Measurements from ENCODE around the gene GHDC.
"Not testable (repeated sequence)": the region's sequence is repeated elsewhere in the genome, so short reads cannot be mapped to it uniquely, and the experiment has no call there.

The GHDC gene, protein sequence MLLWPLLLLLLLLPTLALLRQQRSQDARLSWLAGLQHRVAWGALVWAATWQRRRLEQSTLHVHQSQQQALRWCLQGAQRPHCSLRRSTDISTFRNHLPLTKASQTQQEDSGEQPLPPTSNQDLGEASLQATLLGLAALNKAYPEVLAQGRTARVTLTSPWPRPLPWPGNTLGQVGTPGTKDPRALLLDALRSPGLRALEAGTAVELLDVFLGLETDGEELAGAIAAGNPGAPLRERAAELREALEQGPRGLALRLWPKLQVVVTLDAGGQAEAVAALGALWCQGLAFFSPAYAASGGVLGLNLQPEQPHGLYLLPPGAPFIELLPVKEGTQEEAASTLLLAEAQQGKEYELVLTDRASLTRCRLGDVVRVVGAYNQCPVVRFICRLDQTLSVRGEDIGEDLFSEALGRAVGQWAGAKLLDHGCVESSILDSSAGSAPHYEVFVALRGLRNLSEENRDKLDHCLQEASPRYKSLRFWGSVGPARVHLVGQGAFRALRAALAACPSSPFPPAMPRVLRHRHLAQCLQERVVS

DNA sequence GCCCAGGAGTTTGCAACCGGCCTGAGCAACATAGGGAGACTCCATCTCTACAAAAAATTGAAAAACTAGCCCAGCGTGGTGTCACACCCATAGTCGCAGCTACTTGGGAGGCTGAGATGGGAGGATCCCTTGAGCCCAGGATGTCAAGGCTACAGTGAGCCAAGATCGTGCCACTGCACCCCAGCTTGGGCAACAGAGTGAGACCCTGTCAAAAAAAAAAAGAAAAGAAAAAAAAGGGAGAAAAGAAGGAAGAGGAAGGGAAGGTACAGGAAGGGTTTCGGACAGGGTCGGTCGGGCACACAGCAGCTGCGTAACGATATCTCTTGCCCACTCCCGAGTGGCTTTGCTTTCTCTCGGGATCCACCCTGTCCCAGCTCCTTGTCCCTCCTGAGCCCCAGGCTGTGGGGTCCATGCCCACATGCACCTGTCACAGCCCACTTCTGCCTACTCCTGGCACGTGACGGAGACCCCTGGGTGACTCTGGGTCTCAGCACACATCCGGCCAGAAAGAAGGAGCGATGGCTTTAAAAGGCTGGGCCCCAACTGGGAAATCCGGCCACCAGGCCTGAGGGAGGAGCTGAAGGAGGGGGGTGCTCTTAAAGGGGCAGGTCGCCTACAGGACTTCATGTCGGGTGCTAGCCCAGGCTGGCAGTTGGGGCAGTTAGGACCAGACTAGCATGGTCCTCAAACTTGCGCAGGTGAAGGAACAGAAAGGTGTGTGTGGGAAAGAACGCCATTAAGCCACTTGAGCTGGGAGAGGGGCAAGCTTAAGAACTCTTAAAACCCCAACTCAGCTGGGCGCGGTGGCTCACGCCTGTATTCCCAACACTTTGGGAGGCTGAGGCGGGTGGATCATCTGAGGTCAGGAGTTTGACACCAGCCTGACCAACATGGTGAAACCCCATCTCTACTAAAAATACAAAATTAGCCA lies at the start of gene GHDC:
GHDC (minus strand) TSS at position 526 of the 931 bp plus-strand sequence. CDS start 913 bp downstream, outside the sequence.
- peak; percentile 68 to 78 for DNase-seq

DNA sequence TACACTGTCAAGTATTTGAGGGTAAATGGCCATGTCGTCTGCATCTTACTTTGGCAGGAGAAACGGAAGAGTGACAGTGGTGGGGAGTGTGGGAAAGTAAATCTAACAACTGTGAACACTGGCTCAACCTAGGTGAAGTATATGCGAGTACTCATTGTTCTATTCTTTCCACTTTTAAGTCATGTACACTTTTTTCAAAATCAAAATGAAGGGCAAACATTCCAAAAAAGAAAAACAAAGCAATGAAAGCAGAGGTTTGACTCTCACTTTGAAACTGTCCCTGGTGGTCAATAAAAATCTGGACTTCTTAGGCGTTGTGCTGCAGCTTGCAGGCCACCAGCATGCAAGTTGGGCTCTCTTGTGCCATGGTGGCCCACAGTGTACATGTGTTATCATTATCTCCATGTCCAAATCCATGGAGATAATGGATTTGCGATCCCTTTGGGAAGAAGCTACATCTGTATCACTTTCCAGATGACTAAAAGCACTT lies 49.2 kb upstream of the GHDC start:
- no peak for DNase-seq

DNA sequence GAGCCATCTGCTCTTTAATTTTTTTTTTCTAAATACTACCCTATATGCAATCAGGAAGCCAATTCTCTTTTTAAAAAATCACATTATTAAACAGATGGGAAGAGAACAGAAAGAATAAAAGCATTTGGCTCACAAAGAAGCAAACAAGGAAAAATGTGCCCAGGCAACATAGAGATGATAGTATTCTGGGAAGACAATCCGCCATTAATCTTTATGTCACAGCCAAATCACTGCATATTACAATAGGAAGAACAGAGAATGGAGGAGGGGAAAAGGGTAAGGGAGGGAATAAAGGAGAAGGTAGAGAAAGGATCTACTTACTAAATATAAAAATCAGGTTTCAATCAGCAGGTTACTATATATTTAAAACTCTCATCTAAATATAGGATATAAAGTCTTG lies 47.6 kb upstream of the GHDC start:
- DNase-seq = no peak

DNA sequence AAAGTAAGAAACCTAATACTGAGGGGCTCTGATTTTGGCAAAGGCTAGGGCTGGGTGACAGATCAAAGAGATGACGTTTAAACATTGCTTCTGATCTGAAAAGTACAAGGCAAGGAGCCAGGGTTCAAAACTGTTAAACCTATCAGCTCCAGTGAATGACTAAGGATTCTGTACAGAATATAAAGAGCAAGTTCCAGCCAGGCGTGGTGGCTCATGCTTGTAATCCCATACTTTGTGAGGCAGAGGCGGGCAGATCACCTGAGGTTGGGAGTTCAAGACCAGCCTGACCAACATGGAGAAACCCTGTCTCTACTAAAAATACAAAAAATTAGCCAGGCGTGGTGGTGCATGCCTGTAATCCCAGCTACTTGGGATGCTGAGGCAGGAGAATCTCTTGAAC lies 46.6 kb upstream of the GHDC start:
- not testable (repeated sequence) for DNase-seq

DNA sequence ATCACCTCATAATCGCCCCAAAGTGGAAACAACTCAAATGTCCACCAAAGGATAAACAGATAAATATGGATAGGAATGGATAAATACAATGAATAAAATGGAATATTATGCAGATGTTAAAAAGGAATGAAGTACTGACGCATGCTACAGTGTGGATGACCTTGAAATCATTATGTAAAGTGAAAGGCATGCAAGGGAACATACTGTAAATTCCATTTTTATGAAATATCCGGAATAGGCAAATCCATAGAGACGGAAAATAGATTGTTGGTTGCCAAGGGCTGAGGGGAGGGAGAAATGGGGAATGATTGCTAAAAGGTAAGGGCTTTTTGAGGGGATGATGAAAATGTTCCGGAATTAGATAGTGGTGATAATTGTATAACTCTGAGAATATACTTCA lies 45.9 kb upstream of the GHDC start:
- no peak for DNase-seq

DNA sequence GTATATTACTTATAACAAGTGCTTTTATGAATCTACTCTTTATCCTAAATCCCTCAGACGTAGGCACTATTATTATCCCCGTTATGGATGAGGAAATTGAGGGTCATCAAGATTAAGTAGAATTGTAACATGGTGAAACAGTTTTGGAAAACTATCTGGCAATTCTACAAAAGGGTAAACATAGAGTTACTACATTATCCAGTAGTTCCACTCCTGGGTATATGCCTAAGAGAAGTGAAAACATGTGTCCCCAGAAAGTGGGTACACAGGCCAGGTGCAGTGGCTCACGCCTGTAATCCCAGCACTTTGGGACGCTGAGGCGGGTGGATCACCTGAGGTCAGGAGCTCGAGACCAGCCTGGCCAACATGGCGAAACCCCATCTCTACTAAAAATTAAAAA lies 45.3 kb upstream of the GHDC start:
- not testable (repeated sequence) for DNase-seq

DNA sequence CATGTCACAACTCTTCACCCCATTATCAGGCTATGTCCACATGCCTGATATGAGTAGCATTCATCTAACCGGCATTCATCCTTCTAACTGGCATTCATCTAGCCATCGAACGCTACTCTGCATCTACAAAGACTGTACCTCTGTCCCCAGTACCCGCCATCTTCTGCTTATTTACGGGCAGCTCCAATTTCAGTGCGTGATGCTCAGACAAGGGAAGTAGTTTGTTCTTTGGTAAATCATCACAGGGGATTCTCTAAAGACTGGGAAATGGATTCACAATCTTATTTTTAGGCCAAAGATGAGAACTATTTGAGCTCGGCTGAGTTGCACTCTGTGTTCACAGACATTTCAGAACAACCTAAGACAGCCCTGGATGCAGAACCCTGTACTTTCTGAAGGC lies 42.5 kb upstream of the GHDC start:
- no peak for DNase-seq

DNA sequence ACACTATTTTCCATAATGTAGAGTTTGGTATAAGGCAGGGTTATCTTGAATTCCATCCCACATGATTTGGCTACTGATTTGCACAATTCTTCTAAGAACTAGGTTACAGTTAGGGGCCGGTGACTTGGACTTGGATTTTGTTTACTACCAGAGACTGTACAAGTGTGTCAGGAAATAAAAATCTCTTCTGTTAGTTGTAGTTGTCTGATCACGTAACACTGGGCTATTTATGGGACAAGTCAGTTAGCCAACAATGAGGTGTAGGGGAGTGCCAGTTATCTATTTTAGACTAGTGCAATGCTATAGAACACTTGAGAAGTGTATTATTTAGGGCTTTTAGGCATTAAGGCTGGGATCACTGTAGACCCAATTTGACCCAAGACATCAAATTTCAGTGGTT lies 39.7 kb upstream of the GHDC start:
- DNase-seq = no peak

DNA sequence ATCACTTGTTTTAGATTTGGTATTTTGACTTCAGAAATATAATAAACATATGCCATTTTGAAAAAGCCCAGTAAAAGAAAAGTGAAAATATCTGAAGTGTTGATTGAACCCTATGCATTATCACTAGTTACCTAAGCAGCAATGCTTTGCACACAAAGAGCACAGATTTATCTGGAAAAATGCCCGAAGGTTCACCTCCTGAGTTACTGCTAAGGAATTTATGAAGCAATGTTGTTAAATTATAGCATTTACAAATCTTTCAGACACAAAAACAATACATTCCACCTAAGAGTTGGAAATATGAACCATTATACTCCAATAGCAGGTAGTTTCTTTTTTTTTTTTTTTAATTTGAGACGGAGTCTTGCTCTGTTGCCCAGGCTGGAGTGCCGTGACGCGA lies 38.9 kb upstream of the GHDC start:
- no peak for DNase-seq

DNA sequence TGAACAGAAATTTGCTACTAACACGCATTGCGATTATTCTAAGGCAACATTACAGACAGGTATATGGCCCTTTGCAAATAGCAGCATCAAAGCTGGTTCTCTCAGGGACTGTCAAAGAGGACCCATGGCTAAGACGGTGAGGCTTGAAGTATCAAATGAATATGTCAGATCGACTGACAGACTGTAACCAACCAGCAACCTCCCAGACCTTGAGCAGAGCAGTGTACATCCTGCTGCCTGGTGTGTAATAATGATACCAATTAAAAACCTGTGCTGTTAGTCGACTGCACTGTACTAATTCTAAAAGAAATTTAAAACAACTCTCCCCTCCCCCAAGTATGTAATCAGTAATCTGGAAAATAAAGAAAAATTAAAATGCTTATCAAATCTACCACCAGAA lies 35.9 kb upstream of the GHDC start:
- DNase-seq = no peak

DNA sequence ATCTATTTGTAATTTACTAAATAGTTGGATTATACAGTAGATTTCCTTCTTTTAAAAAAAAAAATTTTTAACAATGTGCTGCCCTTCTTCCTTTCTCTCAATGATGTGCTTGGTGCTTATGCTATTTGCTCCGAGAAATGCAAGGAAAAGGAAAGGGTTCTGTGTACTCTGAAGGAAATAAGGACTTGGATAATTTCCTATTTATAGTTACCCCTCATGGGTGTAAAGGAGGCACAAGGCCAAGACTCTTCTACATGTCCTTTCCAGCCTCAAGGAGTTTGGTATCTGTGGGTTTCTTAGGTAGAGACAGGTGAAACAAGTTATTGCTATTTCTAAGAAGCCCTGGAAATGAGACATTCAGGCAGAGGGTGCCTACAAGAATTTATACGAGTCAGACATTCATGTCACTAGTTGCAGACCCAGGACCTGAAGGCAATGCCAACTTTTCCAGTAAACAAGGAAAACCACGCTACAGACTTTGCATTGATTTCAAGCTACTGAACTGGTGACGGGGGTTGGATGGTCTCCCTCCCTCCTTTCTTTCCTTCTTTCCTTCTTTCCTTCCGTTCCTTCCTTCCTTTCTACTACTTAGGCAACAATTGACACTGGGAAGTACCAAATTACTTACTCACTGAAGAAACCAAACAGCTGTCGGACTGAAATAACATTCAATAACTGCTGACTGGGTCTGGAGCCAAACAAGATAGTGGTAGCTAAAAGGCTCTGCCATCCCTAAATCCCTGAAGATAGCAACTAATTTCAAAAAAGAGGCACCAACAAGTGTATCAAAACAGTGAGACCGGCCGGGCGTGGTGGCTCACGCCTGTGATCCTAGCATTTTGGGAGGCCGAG lies 33.8 kb upstream of the GHDC start:
- no peak for DNase-seq

DNA sequence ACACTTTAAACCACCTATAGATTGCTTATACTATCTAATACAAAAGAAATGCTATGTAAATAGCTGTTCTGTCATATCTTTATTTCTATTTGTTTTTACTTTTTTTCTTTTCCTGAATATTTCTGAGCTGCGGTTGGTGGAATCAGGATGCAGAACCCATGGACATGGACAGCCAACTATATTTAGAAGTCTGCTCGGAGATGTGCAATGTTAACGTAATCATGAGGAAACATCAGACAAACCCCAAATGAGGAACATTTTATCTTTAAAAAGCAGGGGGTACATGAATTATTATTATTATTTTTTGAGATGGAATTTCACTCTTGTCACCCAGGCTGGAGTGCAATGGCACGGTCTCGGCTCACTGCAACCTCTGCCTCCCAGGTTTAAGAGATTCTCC lies 31.4 kb upstream of the GHDC start:
- no peak for DNase-seq

DNA sequence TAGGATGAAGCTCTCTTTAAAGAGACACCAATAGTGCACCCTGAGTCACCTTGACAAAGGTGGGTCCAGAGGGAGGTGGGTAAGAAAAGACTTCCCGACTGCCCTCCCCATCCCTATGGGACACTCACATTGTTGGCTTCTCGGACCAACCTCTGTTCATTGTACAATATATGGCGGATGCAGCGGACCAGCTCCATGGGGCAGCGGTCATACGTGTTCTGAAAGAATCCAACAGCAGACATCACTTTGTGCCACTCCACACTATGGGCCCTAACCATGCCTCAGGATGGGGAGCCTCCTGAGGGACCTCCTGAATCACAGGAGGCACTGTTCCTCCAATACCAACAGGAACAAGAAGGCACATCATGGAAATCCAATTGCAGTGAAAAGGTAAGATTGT lies 30.4 kb upstream of the GHDC start:
- DNase-seq = no peak

DNA sequence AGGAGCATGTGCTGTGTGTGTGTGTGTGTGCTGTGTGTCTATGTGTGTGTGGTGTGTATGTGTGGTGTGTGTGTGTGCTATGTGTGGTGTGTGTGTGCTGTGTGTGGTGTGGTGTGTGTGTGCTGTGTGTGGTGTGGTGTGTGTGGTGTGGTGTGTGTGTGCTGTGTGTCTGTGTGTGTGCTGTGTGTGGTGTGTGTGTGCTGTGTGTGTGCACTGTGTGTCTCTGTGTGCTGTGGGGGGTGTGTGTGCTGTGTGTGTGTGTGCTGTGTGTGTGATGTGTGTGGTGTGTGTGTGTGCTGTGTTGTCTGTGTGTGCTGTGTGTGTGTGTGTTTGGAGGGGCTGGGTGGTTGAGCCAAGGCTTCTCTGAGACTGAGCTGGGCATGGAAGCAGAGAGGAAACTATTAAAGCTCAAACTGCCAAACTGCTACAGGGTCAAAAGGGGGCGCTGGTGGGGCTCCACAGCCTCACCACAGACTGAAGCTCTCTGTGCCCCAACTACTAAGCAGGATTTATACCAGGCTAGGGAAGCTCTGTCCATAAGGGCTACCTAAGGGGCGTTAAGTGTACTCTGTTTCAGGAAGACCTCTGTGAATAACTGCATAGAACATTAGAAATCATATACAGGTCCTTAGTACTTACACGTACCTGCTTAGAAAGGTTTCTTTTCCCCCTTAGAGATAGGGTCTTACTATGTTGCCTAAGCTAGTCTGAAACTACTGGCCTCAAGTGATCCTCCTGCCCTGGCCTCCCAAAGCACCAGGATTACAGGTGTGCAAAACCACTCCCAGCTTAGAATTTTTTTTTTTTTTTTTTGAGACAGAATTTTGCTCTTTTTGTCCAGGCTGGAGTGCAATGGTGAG lies 27.8 kb upstream of the GHDC start:
- DNase-seq = peak; percentile 48 to 53

DNA sequence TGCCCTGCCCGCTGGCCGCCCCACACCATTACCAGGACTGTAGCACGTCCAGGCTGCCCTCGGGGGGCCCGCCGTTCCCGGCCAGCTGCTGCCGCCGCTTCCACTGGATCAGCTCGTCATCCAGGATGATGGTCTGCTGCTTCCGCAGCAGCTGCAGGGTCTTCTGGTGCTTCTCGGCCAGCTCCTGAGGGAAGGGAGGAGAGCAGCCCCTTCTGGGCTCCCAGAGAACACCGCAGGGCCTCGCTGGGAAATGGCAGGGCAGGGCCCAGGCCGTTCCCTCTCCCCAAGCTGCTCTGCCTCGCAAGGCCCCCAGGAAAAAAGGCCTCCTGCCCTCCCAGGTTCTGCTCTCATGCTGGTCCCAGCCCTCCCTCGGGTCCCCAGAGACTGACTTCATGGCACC lies 25.0 kb upstream of the GHDC start:
- not testable (repeated sequence) for DNase-seq

DNA sequence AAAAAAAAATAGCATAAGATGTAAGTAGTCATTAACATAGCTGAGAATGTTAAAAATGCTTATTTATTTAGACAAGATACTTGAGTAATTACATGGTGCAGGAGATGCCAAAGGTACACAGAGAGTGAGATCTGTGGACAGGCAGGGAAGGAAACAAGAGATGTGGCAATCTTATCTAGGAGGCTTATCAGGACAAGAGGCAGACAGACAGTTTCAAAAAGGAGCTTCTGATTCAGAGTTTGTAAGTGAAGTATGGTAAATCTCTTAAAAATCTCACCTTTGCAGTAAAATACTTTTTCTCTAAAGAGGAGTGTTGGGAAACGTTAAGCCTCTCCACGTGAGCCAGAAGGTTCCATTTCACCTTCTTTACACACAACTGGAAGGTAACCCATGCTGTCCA lies 19.9 kb upstream of the GHDC start:
- DNase-seq = no peak

DNA sequence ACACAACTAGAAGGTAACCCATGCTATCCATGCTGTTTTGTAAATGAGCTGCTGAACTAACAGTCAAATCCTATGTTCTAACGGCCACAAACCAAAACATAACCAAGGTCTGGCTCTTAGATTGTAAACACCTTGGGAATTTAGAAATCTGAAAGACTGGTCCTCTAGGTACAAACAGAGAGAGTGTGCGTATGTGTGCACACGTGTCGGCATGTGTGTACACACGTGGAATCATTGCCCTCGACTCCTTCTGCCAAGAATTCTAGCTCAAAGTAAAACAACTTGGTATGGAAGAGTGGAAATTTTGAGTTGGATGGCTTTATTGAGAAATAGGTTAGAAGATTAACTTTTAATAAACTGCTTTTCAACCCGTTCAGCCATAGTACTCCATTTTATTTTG lies 18.1 kb upstream of the GHDC start:
- no peak for DNase-seq

DNA sequence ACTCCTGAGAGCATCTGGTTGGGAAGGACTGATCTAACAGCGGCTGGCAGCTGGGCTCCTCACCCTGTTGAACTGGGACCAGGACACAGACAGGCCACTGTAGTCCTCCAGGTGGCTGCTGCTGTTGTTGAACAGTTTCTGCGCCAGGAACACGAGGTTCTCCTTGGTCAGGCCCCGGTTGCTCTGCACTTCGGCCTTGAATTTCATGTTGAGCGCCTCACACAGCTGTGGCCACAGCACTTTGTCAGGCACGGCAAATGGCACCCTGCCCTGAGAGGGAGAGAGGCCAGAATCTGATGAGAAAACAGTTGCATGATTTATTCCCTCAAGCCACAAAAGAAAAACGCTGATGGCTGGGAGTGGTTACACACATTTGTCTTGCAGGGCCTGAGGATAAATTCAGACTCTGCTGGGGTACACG lies 17.6 kb upstream of the GHDC start:
- not testable (repeated sequence) for DNase-seq

DNA sequence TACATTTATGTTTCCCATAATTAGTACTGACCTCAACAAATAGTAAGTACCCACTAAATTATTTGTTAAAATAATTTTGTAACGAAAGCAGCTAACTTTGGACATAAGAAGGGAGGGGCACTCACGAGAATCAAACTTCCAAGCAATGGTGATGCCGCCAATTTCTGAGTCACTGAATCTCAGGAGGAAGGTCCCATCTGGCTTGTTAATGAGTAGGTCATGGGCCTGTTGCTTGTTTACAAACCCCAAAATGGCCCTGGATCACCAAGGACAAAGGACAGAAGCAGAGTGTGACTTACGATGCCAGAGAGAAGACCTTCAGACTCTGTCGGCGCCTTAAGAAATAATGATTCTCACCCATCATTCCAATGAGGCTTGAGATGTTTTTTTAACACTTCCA lies 15.8 kb upstream of the GHDC start:
- no peak for DNase-seq

DNA sequence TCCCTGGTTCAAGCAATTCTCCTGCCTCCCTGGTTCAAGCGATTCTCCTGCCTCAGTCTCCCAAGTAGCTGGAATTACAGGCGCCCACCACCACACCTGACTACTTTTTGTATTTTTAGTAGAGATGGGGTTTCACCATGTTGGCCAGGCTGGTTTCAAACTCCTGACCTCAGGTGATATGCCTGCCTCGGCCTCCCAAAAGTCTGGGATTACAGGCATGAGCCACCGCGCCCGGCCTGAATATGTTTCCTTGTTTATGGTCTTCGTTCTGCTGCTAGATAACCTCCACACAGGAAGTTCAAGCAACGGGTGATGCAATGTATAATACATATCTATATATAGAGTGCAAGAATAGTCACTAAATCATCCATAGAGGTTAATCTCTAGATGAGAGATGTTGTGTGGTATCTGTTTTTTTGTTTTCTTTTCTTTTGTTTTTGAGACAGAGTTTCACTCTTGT lies 11.9 kb upstream of the GHDC start:
- DNase-seq = not testable (repeated sequence)

DNA sequence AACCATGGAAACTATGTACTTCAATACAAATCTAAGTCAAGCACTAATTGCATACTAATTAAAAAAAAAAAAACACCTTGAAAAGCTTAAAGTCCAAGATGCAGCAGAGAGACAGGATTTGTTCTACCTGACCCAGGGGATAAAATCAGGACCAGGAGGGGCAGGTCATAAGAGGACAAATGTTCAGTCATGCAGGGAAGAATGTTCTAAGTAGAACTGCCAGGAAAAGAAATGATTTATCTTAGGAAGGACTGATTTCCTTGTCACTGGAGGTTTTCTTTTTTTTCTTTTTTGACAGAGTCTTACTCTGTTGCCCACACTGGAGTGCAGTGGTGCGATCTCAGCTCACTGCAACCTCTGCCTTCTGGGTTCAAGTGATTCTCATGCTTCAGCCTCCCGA lies 9.1 kb upstream of the GHDC start:
- DNase-seq = no peak
